NCI-H69 (cell line): ENCODE measurements around the gene MEIS3.

Experiments used
- DNase-seq: peaks from one replicate; lab custom pipeline; 2025; lab: John Stamatoyannopoulos, UW

Gene MEIS3

DNA sequence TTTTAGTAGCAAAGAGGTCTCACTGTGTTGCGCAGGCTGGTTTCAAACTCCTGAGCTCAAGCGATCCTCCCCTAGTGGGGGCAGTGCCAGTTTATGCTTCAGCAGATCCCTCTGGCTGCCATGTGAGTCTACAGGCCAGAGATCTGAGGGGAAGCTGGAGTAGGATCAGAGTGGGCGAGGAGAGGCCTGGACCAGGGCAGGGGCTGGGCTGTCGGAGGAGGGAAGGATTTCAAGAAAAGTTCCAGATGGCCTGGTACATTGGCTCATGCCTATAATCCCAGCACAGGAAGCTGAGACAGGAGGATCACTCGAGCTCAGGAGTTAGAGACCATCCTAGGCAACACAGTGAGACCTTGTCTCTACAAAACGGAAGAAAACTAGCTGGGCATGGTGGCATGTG, 60.4 kb downstream of the MEIS3 start:
- DNase-seq: no peak

DNA sequence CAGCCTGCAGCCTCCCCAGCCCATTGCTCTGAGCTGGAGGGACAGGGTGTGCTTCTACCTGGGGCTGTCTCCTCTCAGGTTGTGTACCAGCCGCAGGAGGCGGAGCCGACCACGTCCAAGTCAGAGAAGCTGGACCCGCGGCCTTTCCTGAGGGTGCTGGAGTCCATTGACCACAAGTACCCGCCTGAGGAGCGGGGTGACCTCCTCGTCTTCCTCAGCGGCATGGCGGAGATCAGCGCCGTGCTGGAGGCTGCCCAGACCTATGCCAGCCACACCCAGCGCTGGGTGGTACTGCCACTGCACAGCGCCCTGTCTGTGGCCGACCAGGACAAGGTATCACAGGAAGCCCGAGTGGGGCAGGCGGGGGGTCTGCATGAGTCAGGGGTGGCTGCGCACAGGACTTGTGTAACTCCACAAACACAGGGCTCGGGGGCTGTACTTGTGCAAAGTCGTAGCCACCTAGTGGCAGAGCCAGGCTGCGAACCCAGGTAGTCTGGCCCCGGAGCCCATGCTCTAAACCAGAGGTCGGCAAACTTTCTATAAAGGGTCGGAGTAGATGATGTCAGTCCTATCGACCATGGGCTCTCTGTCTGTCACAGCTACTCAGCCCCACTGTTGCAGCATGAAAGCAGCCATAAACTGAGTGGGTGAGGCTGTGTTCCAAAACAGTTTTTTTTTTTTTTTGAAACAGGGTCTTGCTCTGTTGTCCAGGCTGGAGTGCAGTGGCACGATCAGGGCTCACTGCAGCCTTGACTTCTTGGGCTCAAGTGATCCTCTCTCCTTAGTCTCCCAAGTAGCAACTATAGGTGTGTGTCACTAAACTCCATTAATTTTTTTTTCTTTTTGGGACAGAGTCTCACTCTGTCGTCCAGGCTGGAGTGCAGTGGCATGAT, 61.3 kb downstream of the MEIS3 start:
- peak; percentile 13 for DNase-seq

DNA sequence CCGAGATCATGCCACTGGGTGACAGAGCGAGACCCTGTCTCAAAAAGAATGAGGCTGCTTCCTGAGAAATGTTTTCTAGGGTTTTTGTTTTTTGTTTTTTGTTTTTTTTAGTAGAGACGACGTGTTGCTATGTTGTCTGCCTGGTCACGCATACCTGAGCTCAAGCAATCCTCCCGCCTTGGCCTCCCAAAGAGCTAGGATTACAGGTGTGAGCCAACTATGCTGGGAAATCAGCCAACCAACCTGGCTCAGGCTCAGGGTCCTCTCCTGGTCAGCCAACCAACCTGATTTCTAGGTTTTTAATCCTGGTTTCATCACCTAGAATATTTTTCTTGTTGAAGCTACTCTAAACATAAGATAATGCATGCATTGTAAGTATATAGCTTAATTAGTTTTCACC, 62.4 kb downstream of the MEIS3 start:
- no peak for DNase-seq

DNA sequence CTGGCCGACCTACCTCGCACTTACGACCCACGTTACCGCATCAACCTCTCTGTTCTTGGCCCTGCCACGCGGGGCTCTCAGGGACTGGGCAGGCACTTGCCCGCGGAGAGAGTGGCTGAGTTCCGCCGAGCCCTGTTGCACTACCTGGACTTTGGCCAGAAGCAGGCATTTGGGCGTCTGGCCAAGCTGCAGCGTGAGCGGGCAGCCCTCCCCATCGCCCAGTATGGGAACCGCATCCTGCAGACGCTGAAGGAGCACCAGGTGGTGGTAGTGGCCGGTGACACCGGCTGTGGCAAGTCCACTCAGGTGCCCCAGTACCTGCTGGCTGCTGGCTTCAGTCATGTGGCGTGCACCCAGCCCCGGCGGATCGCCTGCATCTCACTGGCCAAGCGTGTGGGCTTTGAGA, 66.0 kb downstream of the MEIS3 start:
- no peak for DNase-seq
